Measurements from ENCODE around the gene RASSF5. TPM values are rescaled to one million over a fixed set of nuclear protein-coding genes. Genes with fewer than 3 reads are reported as not detected.
A peak's percentile ranks its signal among the peaks of the same experiment; 100 is the strongest.

Gene RASSF5
- total RNA-seq, 4 donors from 2014 or later: 4.6 to 14.0 (median 7.8) TPM

DNA sequence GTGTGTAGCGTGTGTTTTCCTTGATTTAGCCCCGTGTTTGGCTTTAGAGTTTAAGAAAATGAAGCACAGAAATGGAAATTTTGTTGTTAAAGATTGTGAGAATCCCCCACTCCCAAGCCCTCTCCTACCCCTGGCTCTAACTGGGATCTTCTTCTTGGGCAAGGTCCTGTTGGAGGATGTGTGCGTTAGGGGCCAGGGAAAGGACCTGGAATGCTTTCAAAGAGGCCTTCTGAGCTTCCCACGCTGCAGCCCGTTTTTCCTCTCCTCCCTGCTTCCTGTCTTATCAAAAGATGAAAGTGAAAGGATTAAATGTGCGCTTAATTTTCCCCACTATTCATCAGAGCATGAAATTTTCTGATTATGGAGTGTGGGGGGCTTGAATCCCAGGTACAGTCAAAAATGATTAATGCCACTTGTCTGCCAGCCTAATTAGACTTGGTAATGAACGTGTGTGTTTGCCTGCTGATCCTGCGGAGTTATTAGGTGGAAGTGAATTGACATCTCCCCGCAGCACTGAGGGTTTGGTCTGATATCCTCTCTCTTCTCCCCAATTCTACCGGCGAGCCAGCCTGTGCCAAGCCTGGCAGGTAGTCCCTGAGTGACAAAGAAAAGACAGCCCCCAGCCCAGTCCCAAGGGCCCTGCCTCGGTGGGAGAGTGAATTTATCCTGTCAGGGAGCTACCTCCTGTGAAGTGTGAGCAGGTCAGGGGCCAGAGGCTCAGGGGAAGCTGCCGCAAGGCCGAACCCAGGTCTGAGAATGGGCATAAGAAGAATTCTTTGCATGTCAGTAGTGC is 4.9 kb downstream of the RASSF5 start:
- intact Hi-C loops (cut with DNase I; ENCODE audit: low total_unique reads): no loop called here
- 57 to 77% methylated on average over 4 to 13 of the region's 14 CpGs for WGBS, 2 donors (ENCODE audit: low coverage in 1 of 2)
- in situ Hi-C loops (cut with MboI; ENCODE audit: low pct_ligation_motif_present in 1 of 4, low pct_unique_long_range_greater_than_20kb in 1 of 4, low sequenced_read_pairs in 3 of 4): no loop called here
- Histone ChIP-seq H3K27me3 (peaks cover 29% of the 10 kb centered on the region), H3K27ac (peak overlapping the region in 1 of 4 donors; percentile 4), H3K4me3 (no peak overlapping the region), H3K4me1 (peaks cover 0 to 22% (median 16%) of the 10 kb centered on the region in 4 donors), H3K9me3 (no peaks in the 10 kb centered on the region), H3K36me3 (no peaks in the 10 kb centered on the region)
- DNase-seq: no peak
- TF ChIP-seq POLR2A (IDR thresholded peaks at IDR 0.05) (no peak), EP300 (IDR thresholded peaks at IDR 0.05; ENCODE audit: low read depth) (no peak), POLR2AphosphoS5 (IDR thresholded peaks at IDR 0.05) (no peak)
- TF ChIP-seq, protein P1, sequence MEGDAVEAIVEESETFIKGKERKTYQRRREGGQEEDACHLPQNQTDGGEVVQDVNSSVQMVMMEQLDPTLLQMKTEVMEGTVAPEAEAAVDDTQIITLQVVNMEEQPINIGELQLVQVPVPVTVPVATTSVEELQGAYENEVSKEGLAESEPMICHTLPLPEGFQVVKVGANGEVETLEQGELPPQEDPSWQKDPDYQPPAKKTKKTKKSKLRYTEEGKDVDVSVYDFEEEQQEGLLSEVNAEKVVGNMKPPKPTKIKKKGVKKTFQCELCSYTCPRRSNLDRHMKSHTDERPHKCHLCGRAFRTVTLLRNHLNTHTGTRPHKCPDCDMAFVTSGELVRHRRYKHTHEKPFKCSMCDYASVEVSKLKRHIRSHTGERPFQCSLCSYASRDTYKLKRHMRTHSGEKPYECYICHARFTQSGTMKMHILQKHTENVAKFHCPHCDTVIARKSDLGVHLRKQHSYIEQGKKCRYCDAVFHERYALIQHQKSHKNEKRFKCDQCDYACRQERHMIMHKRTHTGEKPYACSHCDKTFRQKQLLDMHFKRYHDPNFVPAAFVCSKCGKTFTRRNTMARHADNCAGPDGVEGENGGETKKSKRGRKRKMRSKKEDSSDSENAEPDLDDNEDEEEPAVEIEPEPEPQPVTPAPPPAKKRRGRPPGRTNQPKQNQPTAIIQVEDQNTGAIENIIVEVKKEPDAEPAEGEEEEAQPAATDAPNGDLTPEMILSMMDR (IDR thresholded peaks at IDR 0.05): no peak

DNA sequence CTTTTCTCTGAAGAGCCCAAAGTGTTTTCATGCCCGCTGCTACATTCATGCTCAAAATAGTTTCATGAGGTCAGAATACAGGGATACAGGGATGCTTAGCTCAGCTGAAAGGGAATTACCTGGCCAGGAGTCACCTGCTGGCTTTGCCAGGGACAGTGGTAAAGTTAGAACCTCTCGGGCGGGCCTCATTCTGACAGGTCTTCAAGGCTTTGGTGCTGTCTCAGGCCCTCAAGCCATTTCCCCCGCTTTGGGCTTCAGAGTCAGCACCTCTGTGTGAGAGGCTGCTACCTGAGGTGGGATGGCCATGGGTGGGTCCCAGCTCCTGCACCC is 5.5 kb downstream of the RASSF5 start:
- Histone ChIP-seq H3K9me3 (no peaks in the 10 kb centered on the region), H3K4me1 (peaks cover 0 to 18% (median 11%) of the 10 kb centered on the region in 4 donors), H3K36me3 (no peaks in the 10 kb centered on the region), H3K27ac (no peak overlapping the region), H3K4me3 (no peak overlapping the region), H3K27me3 (peaks cover 23% of the 10 kb centered on the region)
- no peak for TF ChIP-seq POLR2AphosphoS5 (IDR thresholded peaks at IDR 0.05)
- no peak for TF ChIP-seq EP300 (IDR thresholded peaks at IDR 0.05; ENCODE audit: low read depth)
- TF ChIP-seq, protein P1 (IDR thresholded peaks at IDR 0.05): no peak
- TF ChIP-seq POLR2A (IDR thresholded peaks at IDR 0.05): no peak
- in situ Hi-C loops (cut with MboI; ENCODE audit: low pct_ligation_motif_present in 1 of 4, low pct_unique_long_range_greater_than_20kb in 1 of 4, low sequenced_read_pairs in 3 of 4): no loop called here
- intact Hi-C loops (cut with DNase I; ENCODE audit: low total_unique reads): no loop called here
- no peak for DNase-seq
- WGBS, 2 donors (ENCODE audit: low coverage in 1 of 2): 90% methylated on average over 4 of the region's 4 CpGs; no CpG with 5 or more reads in 1 of the 2 donors

DNA sequence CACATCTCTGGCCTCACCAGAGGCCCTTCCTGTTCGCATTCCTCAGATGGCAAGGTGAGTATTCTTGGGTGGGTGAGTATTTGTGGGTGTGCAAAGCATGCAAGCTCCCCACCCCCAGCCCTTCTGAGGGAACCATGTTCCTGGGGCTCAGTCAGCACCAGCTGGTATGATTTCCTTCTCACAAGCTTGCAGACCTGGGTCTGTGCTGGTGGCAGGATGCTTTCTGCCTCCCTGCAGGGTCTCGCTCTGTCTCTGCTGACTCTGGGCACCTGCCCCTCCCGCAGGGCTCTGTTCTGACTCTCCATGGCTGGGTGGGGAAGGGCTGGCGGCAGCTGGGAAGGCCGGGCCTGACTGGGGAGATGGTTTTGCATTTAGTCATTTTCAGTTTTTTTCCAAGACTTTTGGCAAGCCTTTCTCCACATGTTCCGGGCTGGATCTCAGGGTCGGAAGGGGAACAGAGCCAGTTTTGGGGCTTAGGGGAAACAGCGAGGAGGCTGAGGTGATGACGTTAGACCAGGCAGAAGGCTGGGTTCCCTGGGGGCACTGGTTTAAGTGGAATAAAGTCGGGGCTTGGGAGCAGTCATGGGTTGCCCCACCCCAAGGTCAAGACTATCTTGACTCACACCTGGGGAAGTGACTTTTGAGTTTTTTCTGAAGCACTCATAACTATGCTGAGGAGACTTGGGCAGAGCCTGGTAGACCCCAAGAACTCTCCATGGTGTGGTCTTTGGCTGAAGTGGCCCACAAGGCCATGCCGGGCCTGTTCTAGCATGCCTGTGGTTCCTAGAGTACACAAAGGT is 6.2 kb downstream of the RASSF5 start:
- TF ChIP-seq EP300 (IDR thresholded peaks at IDR 0.05; ENCODE audit: low read depth): no peak
- TF ChIP-seq, protein P1 (IDR thresholded peaks at IDR 0.05): no peak
- no peak for TF ChIP-seq POLR2A (IDR thresholded peaks at IDR 0.05)
- TF ChIP-seq POLR2AphosphoS5 (IDR thresholded peaks at IDR 0.05): peak in 1 of 3 donors; percentile 25
- no peaks in the 10 kb centered on the region for H3K9me3 ChIP-seq
- H3K27me3 ChIP-seq: peaks cover 17% of the 10 kb centered on the region
- H3K27ac ChIP-seq: peak overlapping the region in 1 of 4 donors; percentile 33
- H3K36me3 ChIP-seq: no peaks in the 10 kb centered on the region
- WGBS, 2 donors (ENCODE audit: low coverage in 1 of 2): 44 to 75% methylated on average over 5 to 11 of the region's 11 CpGs
- in situ Hi-C loops (cut with MboI; ENCODE audit: low pct_ligation_motif_present in 1 of 4, low pct_unique_long_range_greater_than_20kb in 1 of 4, low sequenced_read_pairs in 3 of 4): no loop called here
- peaks cover 0 to 11% (median 5%) of the 10 kb centered on the region in 4 donors for H3K4me1 ChIP-seq
- no peak overlapping the region for H3K4me3 ChIP-seq
- intact Hi-C loops (cut with DNase I; ENCODE audit: low total_unique reads): no loop called here
- DNase-seq: peak; percentile 41

DNA sequence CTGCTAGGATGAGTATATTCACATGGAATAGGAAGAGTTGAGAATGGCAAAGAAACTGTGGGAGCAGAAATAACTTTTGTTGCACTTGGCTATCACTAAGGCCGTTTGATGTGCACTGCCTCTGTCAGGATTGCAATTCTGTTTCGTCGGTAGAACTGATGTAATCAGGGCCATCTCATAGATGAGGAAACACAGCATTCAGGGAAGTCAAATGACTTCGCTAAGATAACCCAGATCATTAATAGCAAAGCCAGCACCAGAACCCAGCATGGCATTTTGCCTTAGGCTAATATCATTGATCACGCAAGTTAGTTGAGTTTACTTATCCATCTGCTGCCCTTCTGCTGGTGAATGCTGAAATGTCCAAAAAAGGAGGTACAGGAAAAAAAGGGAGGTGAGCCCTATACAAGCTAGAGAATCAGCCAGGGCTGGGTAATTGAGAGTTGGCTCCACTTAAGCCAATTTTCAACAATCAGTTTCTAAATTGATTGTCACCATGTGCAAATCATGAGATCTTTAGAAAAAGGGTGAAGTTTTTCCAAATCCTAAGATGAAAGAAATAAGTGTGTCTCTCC is 7.6 kb downstream of the RASSF5 start:
- peaks cover 0 to 8% (median 2%) of the 10 kb centered on the region in 4 donors for H3K4me1 ChIP-seq
- intact Hi-C loops (cut with DNase I; ENCODE audit: low total_unique reads) (no loop called here), in situ Hi-C loops (cut with MboI; ENCODE audit: low pct_ligation_motif_present in 1 of 4, low pct_unique_long_range_greater_than_20kb in 1 of 4, low sequenced_read_pairs in 3 of 4) (no loop called here)
- H3K27ac ChIP-seq: no peak overlapping the region
- DNase-seq: no peak
- TF ChIP-seq POLR2A (IDR thresholded peaks at IDR 0.05) (no peak), POLR2AphosphoS5 (IDR thresholded peaks at IDR 0.05) (no peak), EP300 (IDR thresholded peaks at IDR 0.05; ENCODE audit: low read depth) (no peak)
- TF ChIP-seq, protein P1 (IDR thresholded peaks at IDR 0.05): no peak
- no peaks in the 10 kb centered on the region for H3K36me3 ChIP-seq
- H3K9me3 ChIP-seq: no peaks in the 10 kb centered on the region
- H3K27me3 ChIP-seq: peaks cover 3% of the 10 kb centered on the region
- 78% methylated on average over 5 of the region's 5 CpGs; no CpG with 5 or more reads in 1 of the 2 donors for WGBS, 2 donors (ENCODE audit: low coverage in 1 of 2)
- H3K4me3 ChIP-seq: no peak overlapping the region

All from transverse colon (tissue), 4 donors.